NCI-H2081 (cell line): ENCODE measurements around the gene KRT14.
A peak's percentile ranks its signal among the peaks of the same experiment; 100 is the strongest.
"Not testable (repeated sequence)": the region's sequence is repeated elsewhere in the genome, so short reads cannot be mapped to it uniquely, and the experiment has no call there.

ENCODE experiments used
- DNase-seq, 2 experiments: peaks; one replicate each; lab custom pipeline; 2025; lab: John Stamatoyannopoulos, UW

KRT14 gene

DNA sequence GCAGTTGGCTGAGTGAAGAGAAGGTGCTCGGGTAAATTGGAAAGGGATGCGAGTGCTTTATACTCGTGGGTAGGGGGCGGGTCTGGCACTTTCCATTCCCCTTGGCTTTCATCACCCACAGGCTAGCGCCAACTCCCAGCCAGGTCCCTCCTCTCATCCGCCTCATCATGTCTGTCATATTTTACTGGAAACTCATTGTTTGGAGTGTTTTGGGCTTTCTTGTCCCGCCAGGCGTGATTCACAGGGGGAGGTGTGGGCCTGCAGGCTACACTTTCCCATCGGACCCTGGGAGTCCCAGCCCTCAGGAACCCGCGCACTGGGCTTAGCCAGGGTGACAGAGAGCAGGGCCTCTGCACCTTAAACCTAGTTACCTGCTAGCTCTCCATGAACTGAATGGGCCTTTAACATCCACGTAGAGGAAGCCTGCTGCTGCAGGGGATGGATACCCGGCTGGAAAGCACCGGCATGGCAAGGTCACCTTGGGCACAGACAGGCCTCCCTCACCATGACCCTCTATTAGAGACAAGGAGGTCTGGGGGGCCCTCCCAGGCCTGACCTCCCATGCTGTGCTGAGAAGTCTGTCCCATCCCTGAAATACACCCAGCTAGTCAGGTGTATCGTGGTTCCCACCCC, at the start of gene KRT14:
Gene KRT14, minus strand, starts transcription at position 33 of the 633 bp plus-strand sequence. CDS start 61 bp downstream, outside the sequence.
- no peak for DNase-seq

DNA sequence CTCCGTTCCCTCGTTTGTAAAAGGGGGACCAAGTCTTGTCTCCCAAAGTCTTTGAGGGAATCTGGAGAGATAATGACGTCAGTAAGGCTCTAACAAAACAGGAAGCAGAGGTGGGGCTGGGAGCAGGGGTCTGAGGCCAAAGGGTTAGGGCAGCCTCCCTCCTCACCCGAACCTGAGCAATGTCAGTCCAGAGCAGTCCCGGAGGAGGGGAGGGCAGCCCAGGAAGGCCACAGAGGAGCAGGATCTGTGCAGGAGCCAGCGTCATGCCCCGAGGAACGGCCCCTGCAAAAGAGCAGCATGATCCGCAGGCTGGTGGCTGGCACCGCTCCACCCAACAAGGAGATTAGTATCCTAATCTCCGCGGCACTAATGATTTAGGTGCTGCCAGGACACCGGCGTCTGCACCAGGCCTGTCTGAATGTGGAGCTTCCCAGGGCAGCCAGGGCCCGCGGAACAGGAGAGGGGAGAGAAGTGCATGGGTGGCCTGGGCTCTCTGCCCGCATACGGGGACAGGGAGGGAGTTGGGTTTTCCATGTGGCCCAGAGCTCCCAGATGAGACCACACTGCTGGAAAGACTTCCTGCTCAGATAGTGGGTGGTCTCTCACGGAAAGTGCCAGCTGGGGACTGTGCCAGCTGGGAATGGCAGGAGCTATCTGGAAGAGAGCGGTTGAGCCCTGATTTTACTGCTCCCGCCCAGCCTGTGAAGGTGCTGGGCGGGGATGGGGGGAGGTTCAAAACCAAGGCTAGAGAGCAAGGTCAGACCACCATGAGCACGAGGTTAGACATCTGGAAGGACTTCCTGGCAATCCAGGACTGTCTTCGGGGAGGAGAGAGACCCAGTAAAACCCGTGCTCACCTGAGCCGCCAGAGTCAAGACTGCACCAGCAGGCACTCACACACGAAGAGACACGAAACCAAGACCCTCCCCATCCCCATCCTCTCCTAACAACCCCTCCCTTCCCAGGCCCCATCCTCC, 48.7 kb upstream of the KRT14 start:
- DNase-seq = peak in 1 of 2 experiments; percentile 18

DNA sequence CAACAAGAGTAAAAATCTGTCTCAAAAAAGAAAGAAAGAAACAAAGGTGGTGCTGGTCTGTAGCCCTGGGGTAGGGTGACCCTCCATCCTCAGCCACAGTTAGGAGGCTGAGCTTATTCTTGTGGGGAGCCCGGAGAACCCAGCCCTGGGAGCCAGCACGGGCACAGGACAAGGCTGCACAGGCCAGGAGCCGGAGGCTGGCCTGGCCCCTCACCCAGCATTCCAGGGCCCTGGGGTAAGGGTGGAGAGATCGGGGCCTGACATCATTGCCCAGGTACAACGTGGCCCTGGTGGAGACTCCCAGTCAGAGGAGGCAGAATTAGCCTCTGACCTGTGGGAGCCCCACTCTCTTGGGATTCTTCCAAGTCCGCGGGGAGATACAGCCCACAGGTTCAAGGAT, 47.9 kb upstream of the KRT14 start:
- DNase-seq = no peak

DNA sequence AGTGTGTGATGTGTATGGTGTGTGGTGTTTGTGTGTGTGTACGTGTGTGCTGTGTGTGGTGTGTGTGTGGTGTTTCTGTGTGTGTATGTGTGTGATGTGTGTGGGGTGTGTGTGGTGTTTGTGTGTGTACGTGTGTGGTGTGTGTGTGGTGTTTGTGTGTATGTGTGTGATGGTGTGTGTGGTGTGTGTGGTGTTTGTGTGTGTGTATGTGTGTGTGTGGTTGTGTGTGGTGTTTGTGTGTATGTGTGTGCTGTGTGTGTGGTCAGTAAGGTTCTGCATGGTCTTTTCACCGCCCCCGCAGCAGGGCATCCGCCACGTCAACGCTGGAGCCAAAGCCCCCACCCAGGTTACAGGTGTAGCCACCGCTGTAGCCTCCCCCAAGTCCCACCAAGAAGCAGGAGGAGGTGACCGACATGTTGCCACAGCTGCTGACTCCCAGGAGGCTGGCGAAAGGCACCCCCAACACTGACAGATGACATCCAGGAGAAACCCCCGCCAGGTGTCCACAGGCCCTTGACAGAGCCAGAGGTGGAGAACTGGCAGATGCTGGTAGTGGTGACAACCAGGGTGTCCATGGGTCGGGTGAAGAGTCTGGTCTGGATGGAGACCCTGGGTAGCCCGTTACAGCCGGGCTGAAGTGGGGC, 47.0 kb upstream of the KRT14 start:
- no peak for DNase-seq

DNA sequence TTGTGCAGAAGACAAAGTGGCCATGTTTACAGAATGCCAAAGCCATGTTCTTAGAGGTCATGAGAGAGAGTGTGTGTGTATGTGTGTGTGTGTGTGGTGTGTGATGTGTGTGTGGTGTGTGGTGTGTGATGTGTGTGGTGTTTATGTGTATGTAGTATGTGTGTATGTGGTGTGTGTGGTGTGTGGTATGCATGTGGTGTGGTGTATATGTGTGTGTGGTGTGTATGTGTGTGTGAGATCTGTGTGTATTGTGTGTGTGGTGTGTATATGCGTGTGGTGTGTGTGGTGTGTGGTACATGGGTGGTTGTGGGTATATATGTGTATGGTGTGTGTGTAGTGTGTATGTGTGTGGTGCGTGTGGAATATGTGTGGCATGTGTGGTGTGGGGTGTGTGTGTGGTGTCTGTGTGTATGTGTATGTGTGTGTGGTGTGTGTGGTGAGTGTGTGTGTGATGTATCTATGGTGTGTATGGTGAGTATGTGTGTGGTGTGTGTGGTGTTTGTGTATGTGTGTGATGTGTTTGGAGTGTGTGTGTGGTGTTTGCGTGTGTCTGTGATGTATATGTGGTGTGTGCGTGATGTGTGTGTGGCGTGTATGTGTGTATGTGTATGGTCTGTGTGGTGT, 45.9 kb upstream of the KRT14 start:
- DNase-seq = no peak

DNA sequence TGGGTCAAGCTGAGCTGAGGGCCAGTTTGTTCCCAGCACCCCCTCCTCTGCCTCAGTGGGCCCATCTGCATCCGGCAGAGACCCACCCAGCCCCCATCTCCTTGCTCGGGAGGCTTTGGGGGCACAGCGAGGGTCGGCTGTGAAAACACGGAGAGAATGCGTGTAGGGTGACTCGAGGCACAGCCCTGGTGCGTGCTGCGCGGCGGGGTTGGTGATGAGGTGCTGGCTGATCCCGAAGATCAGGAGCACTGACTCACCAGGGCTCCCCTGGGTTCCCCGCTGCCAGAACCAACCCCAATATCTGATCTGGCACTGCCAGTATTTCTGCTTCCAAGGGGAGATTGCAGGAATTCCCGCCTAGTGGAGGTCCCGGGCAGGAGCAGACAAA, 45.2 kb upstream of the KRT14 start:
- no peak for DNase-seq

DNA sequence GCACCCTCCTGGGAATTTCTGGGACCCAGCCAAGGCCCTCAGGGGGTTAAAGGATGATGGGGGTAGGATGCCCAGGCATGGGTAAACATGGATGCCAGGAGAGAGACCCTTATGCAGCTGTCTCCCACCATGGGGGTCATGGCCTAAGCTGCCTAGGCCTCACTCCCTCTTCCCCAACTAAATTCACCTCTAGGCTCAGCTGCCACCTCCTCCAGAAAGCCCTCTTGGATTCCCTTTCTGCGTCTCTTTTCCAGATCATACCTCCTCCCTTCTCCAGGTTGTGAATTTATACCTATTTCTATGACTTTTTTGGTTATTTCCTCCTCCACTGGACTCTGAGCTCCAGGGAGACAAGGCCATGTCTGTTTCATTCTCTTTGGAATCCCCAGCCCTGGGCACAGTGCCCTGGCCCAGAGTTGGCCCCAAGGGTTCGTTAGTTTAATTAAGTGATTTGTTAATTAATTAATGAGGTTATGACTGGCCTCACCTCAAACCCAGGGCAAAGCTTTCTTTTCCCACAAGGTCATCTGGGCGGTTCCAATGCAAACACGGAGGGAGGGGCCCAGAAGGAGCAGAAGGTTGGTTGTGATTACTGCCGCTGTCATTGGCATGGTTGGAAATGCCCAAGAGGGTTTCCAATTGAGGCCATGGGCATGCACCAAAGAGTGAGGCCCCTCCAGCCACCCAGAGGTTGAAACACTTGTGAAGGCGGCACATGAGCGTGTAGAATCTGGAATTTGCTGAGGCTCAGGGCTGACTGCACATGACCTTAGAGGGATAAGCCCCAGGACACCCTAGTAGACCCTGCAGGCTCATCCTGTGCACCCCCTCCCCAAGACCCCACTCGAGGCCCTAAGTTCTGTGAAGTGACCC, 44.6 kb upstream of the KRT14 start:
- DNase-seq = no peak

DNA sequence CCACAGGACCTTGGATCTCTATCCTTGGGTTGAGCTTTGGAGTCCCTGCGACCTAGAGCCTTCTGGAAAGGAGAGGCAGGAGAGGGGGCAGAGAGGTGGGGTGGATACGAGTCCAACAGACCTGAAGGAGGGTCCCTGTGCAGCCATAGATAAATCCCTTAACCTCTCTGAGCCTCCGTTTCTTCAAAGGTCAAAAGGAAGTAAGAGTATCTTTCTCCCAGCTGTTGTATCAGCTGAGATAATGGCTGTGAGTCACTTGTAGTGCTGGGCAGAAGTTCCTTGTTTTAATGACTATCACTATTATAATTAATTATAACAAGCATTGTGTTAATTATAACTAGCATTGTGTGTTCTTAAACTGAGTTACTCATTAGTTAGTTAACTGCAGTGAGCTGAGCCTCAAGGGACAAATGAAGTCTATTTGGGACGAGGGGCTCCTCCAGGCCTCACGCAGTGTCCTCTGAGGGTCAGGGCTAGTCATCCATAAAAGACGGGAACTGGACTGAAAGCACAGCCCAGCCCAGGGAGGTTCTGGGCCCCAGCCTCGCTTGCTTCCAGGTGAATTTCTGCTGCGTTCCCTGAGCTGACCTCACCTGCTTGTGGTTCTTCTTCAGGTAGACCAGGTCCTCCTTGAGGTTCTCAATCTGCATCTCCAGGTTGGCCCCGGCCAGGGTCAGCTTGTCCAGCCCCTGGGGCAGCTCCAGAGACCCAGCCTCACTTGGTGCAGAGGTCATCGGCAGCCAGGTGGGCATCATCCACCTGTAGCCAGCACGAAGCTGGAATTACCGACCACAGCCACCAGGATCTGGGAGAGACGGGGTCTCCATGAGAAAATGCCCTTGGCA, 43.4 kb upstream of the KRT14 start:
- DNase-seq = no peak

DNA sequence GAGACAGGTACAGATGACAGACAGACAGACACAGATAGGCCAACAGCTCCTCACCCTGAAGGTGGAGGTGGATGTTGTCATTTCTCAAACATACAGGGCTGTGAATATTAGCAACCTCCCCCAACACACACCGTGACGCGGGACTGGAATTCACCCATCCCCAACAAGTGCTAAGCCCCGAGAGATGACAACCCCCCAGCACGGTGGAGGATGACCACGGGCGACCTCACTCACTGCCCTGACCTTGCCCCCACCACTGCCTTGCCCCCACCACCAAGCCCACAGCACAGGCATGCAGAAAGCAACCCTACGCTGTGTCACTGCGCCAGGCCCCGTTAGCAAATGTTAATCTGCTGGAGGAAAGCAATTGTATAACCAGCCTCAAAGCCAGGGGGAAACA, 42.6 kb upstream of the KRT14 start:
- no peak for DNase-seq

DNA sequence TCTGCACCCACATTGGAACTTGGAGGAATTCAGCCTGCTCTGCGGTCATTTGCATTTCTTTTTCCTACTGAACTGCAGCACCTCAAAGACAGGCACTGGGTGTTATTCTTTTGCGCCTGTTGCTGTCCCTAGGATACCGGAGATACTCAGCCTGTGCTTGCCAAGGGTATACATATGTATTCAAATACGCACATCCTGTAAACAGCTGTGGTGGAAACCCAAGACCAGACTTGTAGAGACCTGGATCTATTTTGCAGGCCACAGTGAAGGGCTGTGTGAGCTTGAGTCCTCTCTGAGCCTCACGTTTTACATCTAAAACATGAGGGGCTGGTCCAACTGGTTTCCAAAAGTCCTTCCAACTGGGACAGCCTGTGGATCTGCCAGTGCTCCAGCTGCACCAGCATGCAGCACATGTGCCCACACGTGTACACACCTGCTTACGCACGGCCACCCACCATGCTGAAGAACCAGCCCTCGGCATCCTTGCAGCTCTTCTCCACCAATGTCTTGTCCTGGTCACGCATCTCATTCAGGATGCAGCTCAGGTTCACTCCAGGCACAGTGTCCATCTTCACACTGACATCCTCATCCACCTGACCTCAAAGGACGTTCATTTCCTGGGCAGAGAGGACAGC, 42.0 kb upstream of the KRT14 start:
- DNase-seq = not testable (repeated sequence)

DNA sequence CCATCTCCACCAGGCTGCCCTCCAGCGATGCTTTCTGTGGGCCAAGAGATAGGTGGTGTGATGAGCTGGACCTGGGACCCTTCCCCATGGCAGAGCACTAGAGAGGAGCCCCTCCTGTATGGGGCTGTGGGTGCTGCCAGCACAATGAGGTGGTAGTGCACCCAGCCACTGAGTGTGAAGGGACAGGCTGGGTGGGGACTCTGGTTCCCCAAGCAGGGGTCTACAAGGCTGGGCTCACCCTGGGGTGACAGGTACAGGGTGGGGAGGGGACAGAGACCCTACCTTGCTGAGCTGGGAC, 41.3 kb upstream of the KRT14 start:
- DNase-seq = not testable (repeated sequence)

DNA sequence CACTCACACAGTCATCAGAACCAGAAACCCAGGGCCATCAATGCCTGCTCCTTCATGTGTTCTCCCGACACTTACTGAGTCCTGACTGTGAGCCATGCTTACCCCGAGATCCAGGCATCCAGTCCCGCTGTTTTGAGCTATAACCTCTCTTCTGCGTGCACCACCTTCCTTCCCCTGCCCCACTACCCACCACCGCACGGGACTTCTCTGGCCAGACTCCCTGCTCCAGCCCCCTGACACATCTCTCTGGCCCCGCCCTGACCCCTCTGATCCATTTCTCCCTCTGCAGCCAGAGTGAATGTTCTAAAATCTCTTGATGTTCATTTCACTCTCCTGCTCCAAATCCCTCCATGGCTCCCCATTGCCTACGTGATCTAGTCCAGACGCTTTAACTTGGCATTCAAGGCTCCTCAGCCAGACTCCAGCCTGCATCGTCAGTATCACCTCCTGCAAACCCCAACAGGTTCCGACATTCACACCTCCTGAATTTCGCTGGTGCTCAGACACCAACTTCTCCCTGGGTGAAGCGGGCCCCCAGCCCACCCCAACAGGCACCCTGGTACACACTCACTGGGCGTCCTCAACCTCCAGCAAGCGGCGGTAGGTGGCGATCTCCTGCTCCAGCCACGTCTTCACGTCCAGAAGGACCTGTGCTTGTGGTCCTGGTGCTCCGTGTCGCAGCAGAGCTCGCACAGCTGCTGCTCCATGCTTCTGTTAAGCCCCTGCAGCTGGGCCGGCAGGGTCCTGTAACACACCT, 40.8 kb upstream of the KRT14 start:
- no peak for DNase-seq

DNA sequence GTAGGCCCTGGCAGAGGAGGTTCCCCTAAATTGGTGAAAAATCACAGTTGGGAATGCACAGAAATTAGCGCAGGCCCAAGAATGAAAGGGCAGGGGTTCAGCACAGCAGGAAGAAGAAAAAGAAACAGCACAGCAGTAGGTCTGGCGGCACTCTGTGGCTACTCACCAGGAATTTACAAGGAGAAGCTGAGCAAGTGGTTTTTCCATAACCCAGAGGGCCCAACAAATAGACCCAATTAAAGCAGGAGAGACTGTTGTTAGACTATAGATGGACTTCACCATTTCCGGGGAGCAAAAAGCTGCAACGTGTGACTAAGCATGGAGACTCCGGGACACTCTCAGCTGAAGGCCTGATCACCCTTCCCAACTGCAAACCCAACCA, 40.2 kb upstream of the KRT14 start:
- DNase-seq = not testable (repeated sequence)

DNA sequence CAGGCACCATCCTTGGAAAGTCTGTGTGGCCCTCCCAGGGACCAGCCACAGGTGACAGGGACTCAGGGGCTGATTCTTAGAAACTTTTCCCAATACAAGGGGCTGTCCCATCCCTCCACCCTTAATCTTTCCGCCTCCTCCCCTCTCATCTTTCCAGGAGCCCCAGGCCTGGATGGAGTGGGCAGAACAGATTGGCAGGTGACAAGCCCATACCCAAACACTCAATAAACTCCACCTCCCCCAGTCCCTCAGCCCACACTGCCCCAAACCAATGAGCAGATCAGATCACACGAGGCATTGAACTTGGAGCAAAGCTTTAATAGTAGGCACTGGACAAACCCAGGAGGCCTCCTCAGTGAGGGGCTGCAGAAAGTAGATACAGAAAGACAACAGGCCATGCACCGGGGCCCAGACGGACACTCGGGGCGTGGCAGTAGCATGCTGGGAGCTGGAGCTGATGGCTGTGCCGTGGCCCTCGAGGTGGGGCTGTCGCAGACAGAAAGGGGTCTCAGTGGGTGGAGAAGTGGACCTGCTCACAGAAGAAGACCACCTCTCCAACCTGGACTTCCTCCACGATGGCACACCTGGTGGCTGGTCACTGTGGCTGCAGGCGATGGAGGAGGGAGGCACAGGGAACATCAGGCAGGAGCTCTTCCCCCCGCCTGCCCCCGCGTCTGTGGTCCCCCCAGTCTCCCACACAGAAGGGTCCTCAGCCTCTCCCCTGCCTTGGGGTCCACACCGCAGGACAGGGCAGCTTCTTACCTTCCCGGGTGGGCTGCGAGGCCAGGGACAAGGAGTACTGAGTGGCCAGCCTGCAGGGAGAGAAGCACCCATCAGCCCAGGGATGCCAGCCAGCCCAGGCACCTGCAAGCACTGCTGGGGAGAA, 39.6 kb upstream of the KRT14 start:
- not testable (repeated sequence) for DNase-seq

DNA sequence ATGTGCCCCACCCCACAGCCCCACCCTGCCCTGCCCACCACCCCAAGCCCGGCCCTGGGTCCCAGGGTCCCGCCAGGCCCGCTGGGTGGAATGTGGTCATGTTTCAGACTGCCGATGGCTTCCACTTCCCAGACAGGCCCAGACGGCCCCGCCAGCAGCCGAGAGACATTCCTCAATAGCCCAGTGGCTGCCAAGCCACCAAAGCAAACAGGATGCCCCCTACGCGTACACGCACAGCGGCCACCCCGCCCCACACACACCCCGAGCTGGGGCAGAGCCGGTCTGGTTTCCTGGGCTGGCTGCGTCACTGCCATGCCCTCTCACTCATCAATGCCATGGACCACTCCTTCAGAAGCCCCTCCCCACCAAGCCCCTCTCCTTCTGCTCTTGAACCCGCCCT, 38.9 kb upstream of the KRT14 start:
- no peak for DNase-seq

DNA sequence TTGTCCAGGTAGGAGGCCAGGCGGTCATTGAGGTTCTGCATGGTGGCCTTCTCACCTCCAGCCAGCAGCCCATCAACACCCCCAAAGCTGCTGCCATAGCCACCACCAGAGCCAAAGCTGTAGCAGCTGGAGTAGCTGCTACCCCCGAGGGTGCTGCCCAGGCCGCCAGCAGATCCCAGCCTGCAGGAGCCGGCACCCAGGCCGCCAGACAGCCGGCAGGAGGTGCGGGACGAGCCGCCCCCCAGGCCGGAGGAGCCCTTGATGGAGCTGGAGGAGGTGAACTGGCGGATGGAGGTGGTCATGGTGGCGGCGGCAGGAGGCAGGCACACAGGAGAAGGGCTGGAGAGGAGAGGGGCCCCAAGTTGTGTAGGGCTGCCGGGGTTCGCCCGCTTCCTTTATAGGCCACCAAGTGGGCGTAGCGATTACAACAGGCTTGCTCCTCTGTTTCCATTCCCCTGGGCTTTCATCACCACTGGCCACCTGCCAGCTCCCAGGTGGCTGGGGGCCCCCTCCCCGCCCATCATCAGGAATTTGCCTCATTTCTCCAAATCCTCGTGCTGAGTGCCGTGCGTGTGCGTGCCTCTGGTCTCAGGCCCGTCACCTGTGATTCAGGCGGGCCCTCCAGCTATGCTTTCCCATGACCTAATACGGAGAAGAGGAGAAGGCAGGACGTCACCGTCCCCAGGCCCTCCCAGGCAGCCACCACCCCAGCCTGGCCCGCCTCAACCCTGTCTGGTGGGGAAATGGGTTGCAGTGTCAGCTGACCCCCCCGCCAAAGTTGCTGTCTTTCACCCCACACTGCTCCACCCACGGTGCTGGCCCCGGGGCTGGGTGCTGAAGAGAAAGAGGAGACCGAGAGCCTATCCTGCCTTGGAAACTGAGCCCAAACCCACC, 37.8 kb upstream of the KRT14 start, which contains the start of gene KRT17:
Gene KRT17, minus strand, starts transcription at position 368 of the 894 bp plus-strand sequence. Its CDS starts 66 bp downstream, at position 302.
- no peak for DNase-seq
